K562 (cell line): ENCODE results near the gene MTFMT. TPM values are rescaled to one million over a fixed set of nuclear protein-coding genes. Genes with fewer than 3 reads are reported as not detected.
A peak's percentile ranks its signal among the peaks of the same experiment; 100 is the strongest.

Experiments
- BHLHE40 ChIP-seq: IDR thresholded peaks from 2 replicates; pipeline ENCODE4 v1.6.1; 2011; ENCODE audit warnings: low read length, improper control_type of control experiment
- DACH1 ChIP-seq: fragments of 450-650 bp; IDR thresholded peaks from 2 replicates; pipeline ENCODE4 v1.6.1; 2018; ENCODE audit not compliant: partially characterized antibody
- DPF2 ChIP-seq: fragments of 450-650 bp; IDR thresholded peaks from 2 replicates; pipeline ENCODE4 v1.6.1; 2016
- EGR1 ChIP-seq: fragments of 450-650 bp; conservative IDR thresholded peaks from 2 replicates; pipeline ENCODE4 v1.6.1; 2017; ENCODE audit warnings: mild to moderate bottlenecking
- FOS ChIP-seq: IDR thresholded peaks from 3 replicates; pipeline ENCODE4 v1.6.1; 2011; ENCODE audit not compliant: insufficient read length; ENCODE audit errors: extremely low read depth
- HIVEP1 ChIP-seq: fragments of 250-450 bp; sonication (Bioruptor Pico); IDR thresholded peaks from 2 replicates; pipeline ENCODE4 v1.4.0; 2020; ENCODE audit warnings: mild to moderate bottlenecking
- HMBOX1 ChIP-seq: sonication (generic); IDR thresholded peaks from 2 replicates; pipeline ENCODE4 v1.6.1; 2016
- MED1 ChIP-seq: sonication (generic); formaldehyde crosslinking; IDR thresholded peaks from 2 replicates; pipeline ENCODE4 v1.8.1; 2023; ENCODE audit warnings: missing genetic modification reagents, borderline replicate concordance
- NR4A1 ChIP-seq, 2 experiments: fragments of 250-450 bp in 1 of 2; fragments of 450-650 bp in 1 of 2; sonication (Bioruptor Pico) in 1 of 2; IDR thresholded peaks; 2 replicates each; pipeline versions ENCODE4 v1.4.0 to v1.6.1; 2016 to 2020; ENCODE audit warnings: mild to moderate bottlenecking in 2 of 2, missing compliant biosample characterization in 1 of 2, missing genetic modification characterization in 1 of 2, moderate library complexity in 1 of 2
- PKNOX1 ChIP-seq: fragments of 450-650 bp; IDR thresholded peaks from 2 replicates; pipeline ENCODE4 v1.6.1; 2016
- POLR2A ChIP-seq: fragments of 450-650 bp; conservative IDR thresholded peaks from 2 replicates; pipeline ENCODE4 v1.6.1; 2016
- RBM15 ChIP-seq: fragments of 200-400 bp; formaldehyde crosslinking; IDR thresholded peaks from 2 replicates; pipeline ENCODE4 v1.6.1; 2018; ENCODE audit warnings: mild to moderate bottlenecking, low read length, moderate library complexity; ENCODE audit not compliant: insufficient read depth
- SIX5 ChIP-seq, 2 experiments: IDR thresholded peaks; 2 replicates each; pipeline ENCODE4 v1.6.1; 2011; ENCODE audit warnings: low read length in 2 of 2, borderline replicate concordance in 1 of 2, low read depth in 1 of 2, mild to moderate bottlenecking in 1 of 2, moderate library complexity in 1 of 2; ENCODE audit not compliant: insufficient read depth in 1 of 2
- SMAD4 ChIP-seq: fragments of 250-450 bp; sonication (Bioruptor Pico); conservative IDR thresholded peaks from 2 replicates; pipeline ENCODE4 v1.8.0; 2021; ENCODE audit warnings: inconsistent platforms, mild to moderate bottlenecking, moderate library complexity
- SMARCE1 ChIP-seq: fragments of 450-650 bp; IDR thresholded peaks from 2 replicates; pipeline ENCODE4 v1.7.1; 2016; ENCODE audit warnings: mild to moderate bottlenecking
- TRIM28 ChIP-seq: fragments of 450-650 bp; IDR thresholded peaks from 2 replicates; pipeline ENCODE4 v1.6.1; 2017
- ZNF263 ChIP-seq: sonication (generic); formaldehyde crosslinking; IDR thresholded peaks from 2 replicates; pipeline ENCODE4 v1.8.0; 2022; ENCODE audit warnings: mild to moderate bottlenecking, missing genetic modification reagents, borderline replicate concordance
- ZNF445 ChIP-seq: fragments of 250-450 bp; sonication (Bioruptor Pico); IDR thresholded peaks from 2 replicates; pipeline ENCODE4 v1.4.0; 2020; ENCODE audit warnings: low read depth, mild to moderate bottlenecking, moderate library complexity
- ZNF511 ChIP-seq: sonication (generic); formaldehyde crosslinking; IDR thresholded peaks from 2 replicates; pipeline ENCODE4 v1.8.0; 2022; ENCODE audit warnings: mild to moderate bottlenecking, missing genetic modification reagents
- ZNF589 ChIP-seq: fragments of 200-800 bp; sonication (Bioruptor generic); IDR thresholded peaks from 2 replicates; pipeline ENCODE4 v1.6.1; 2016; ENCODE audit warnings: low read depth, missing genetic modification characterization, missing compliant biosample characterization
- ZNF830 ChIP-seq: fragments of 250-450 bp; sonication (Bioruptor Pico); IDR thresholded peaks from 2 replicates; pipeline ENCODE4 v1.5.0; 2021; ENCODE audit warnings: mild to moderate bottlenecking
- polyA plus RNA-seq, 8 experiments: library from polyadenylated mRNA; depleted of rRNA in 4 of 8; stranded (reverse) in 5 of 8; unstranded in 3 of 8; fragments of >200 nt; fragmentation: Nextera tagmentation in 2 of 8; fragmentation: Illumina TruSeq in 1 of 8; extraction: Ambion mirVana in 2 of 8; extraction: Trizol in 1 of 8; gene quantifications; 2 replicates each; pipeline versions ENCODE4 v1.2.1 to v1.2.3, GENCODE V29; 2011 to 2014; ENCODE audit warnings: inconsistent platforms in 1 of 8, missing spikeins in 1 of 8
- total RNA-seq, 7 experiments: library from RNA; depleted of rRNA in 6 of 7; stranded (reverse); fragments of >200 nt in 6 of 7; fragmentation: Illumina TruSeq in 2 of 7; extraction: Trizol in 2 of 7; gene quantifications; 2 replicates each; pipeline versions ENCODE4 v1.2.1 to v1.2.3, GENCODE V29; 2011 to 2021; ENCODE audit warnings: low replicate concordance in 1 of 7
- TF ChIP-seq, protein P1 (sequence below), 3 experiments: fragments of 200-800 bp in 1 of 3; sonication (Bioruptor generic) in 1 of 3; sonication (generic) in 1 of 3; formaldehyde crosslinking in 1 of 3; IDR thresholded peaks; 2 replicates each; pipeline versions ENCODE4 v1.6.1 to v1.8.0; 2016 to 2022; ENCODE audit warnings: mild to moderate bottlenecking in 2 of 3, missing compliant biosample characterization in 2 of 3, missing genetic modification characterization in 2 of 3, missing genetic modification reagents in 1 of 3

Gene MTFMT
- total and polyA plus RNA-seq, 9 of the 15 experiments (the other 6 are each of a cell fraction or from before 2014, with no cell fraction given), result 1.4 to 31.1 (median 16.2) TPM

GRCh38 chr15:64989416-64990167 is 39.8 kb downstream of the MTFMT start, which contains the start of gene SPG21 (continued):
- no peak for TF ChIP-seq NR4A1 (CRISPR knock-in tag; IDR thresholded peaks at IDR 0.05)
- no peak for TF ChIP-seq NR4A1 (tag; IDR thresholded peaks at IDR 0.05)
- TF ChIP-seq MED1 (CRISPR knock-in tag), result no peak
- TF ChIP-seq POLR2A, result peak; percentile 80
- no peak for TF ChIP-seq RBM15
- TF ChIP-seq ZNF511 (CRISPR knock-in tag), result peak; percentile 35; the same call in 1 of the 2 replicates
- TF ChIP-seq HMBOX1, result peak; percentile 81
- peak; percentile 95 for TF ChIP-seq BHLHE40
- TF ChIP-seq SMARCE1, result peak; percentile 61; the same call in 1 of the 2 replicates
- TF ChIP-seq ZNF589 (CRISPR knock-in tag), result no peak
- no peak for TF ChIP-seq SIX5 (IDR thresholded peaks at IDR 0.05; ENCODE audit: borderline replicate concordance in 1 of 2, insufficient read depth in 1 of 2, low read depth in 1 of 2, low read length in 2 of 2)
- peak; percentile 2 for TF ChIP-seq FOS
- 0 out of 2 replicates have a peak, but pooled peaks have one; percentile 61 for TF ChIP-seq ZNF830
- no peak; the same call in 1 of the 2 replicates for TF ChIP-seq ZNF263 (CRISPR knock-in tag)
- TF ChIP-seq SMAD4 (CRISPR knock-in tag), result peak; percentile 82
- TF ChIP-seq, protein P1, sequence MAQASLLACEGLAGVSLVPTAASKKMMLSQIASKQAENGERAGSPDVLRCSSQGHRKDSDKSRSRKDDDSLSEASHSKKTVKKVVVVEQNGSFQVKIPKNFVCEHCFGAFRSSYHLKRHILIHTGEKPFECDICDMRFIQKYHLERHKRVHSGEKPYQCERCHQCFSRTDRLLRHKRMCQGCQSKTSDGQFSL (CRISPR knock-in tag; IDR thresholded peaks at IDR 0.05), result no peak; the same call in 1 of the 2 replicates
- TF ChIP-seq, protein P1 (tag; IDR thresholded peaks at IDR 0.05), result no peak
- no peak; the same call in 1 of the 2 replicates for TF ChIP-seq PKNOX1
- TF ChIP-seq HIVEP1 (CRISPR knock-in tag), result no peak
- no peak for TF ChIP-seq ZNF445
- TF ChIP-seq DPF2, result peak; percentile 48; the same call in 1 of the 2 replicates
- TF ChIP-seq EGR1, result peak; percentile 80
- TF ChIP-seq DACH1, result peak; percentile 47
- no peak for TF ChIP-seq TRIM28
